Panc1 (cell line): ENCODE measurements around the gene DNAAF9.

ENCODE experiments used
- POLR2AphosphoS5 ChIP-seq: IDR thresholded peaks from 2 replicates; pipeline ENCODE4 v1.6.1; 2012; ENCODE audit warnings: mild to moderate bottlenecking, low read depth, low read length, moderate library complexity
- SIN3A ChIP-seq: IDR thresholded peaks from 2 replicates; pipeline ENCODE4 v1.6.1; 2012; ENCODE audit warnings: low read depth, mild to moderate bottlenecking, low read length, moderate library complexity, borderline replicate concordance; ENCODE audit not compliant: insufficient read depth
- TF ChIP-seq, protein P1 (sequence below): fragments of 450-650 bp; IDR thresholded peaks from 2 replicates; pipeline ENCODE4 v1.5.1; 2017; ENCODE audit warnings: mild to moderate bottlenecking
- TF ChIP-seq, protein P2 (sequence below), 2 experiments: IDR thresholded peaks; 2 replicates each; pipeline ENCODE4 v1.6.1; 2011 to 2012; ENCODE audit warnings: low read depth in 2 of 2, control low read depth in 1 of 2, low read length in 1 of 2, mild to moderate bottlenecking in 1 of 2, moderate library complexity in 1 of 2; ENCODE audit not compliant: insufficient read depth in 1 of 2

DNA sequence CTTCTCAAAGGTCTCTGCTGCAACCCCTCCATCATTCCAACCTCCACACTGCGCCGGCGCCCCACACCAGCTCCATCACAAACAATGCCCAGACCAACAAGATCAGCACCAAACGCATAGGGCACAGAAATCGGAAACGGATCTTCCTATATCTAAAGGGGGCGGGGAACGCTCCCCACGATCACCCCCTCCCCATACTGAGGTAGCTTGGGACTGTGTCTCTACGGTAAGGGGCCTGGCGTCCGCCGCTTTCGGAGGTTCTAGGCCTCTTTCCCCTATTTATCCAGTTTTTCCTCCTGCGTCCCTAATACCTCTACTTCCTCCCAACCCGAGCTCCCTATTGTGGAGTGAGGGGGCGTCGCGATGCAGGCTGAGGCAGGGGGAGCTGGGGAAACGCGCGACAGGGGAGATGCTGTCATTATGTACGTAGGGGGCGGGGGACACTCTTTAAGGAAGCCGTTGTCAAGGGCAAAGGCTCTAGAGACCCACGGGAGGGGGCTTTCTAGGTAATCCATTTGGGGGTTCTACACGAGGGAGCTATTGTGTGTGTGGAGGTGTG, 909 bp downstream of the DNAAF9 start:
- TF ChIP-seq, protein P1, sequence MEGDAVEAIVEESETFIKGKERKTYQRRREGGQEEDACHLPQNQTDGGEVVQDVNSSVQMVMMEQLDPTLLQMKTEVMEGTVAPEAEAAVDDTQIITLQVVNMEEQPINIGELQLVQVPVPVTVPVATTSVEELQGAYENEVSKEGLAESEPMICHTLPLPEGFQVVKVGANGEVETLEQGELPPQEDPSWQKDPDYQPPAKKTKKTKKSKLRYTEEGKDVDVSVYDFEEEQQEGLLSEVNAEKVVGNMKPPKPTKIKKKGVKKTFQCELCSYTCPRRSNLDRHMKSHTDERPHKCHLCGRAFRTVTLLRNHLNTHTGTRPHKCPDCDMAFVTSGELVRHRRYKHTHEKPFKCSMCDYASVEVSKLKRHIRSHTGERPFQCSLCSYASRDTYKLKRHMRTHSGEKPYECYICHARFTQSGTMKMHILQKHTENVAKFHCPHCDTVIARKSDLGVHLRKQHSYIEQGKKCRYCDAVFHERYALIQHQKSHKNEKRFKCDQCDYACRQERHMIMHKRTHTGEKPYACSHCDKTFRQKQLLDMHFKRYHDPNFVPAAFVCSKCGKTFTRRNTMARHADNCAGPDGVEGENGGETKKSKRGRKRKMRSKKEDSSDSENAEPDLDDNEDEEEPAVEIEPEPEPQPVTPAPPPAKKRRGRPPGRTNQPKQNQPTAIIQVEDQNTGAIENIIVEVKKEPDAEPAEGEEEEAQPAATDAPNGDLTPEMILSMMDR: no peak
- TF ChIP-seq, protein P2, sequence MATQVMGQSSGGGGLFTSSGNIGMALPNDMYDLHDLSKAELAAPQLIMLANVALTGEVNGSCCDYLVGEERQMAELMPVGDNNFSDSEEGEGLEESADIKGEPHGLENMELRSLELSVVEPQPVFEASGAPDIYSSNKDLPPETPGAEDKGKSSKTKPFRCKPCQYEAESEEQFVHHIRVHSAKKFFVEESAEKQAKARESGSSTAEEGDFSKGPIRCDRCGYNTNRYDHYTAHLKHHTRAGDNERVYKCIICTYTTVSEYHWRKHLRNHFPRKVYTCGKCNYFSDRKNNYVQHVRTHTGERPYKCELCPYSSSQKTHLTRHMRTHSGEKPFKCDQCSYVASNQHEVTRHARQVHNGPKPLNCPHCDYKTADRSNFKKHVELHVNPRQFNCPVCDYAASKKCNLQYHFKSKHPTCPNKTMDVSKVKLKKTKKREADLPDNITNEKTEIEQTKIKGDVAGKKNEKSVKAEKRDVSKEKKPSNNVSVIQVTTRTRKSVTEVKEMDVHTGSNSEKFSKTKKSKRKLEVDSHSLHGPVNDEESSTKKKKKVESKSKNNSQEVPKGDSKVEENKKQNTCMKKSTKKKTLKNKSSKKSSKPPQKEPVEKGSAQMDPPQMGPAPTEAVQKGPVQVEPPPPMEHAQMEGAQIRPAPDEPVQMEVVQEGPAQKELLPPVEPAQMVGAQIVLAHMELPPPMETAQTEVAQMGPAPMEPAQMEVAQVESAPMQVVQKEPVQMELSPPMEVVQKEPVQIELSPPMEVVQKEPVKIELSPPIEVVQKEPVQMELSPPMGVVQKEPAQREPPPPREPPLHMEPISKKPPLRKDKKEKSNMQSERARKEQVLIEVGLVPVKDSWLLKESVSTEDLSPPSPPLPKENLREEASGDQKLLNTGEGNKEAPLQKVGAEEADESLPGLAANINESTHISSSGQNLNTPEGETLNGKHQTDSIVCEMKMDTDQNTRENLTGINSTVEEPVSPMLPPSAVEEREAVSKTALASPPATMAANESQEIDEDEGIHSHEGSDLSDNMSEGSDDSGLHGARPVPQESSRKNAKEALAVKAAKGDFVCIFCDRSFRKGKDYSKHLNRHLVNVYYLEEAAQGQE (IDR thresholded peaks at IDR 0.05; ENCODE audit: insufficient read depth in 1 of 2, low read depth in 2 of 2, low read length in 1 of 2): no peak
- no peak for TF ChIP-seq POLR2AphosphoS5
- TF ChIP-seq SIN3A: no peak
